IMR-90 (cell line): Measurements from ENCODE around the gene SH2D4B. TPM values are rescaled to one million over a fixed set of nuclear protein-coding genes. Genes with fewer than 3 reads are reported as not detected.

ENCODE experiments used
- ATAC-seq: fragments of 200-7000 bp; cut with Tn5 transposase; 2 replicates; pipeline ENCODE4 v1.9.1; 2020; ENCODE audit warnings: low read depth, mild to moderate bottlenecking, moderate library complexity
- BruUV-seq: library from RNA; stranded (reverse); fragments of 400-500 nt; replicated peaks from 2 replicates; lab custom pipeline; 2021; lab: Mats Ljungman, UMichigan
- CTCF ChIA-PET: fragments of 300-600 bp; formaldehyde crosslinking; extraction: SDS; loops from one replicate; lab custom pipeline; 2021; ENCODE audit warnings: antibody characterized with exemption; lab: Yijun Ruan, JAX
- POLR2A ChIA-PET: fragments of 300-600 bp; sonication (Branson Sonifier 250); formaldehyde crosslinking; loops from one replicate; lab custom pipeline; 2022; ENCODE audit warnings: antibody characterized with exemption; ENCODE audit not compliant: unreplicated experiment; lab: Charles Lee
- DNase-seq: peaks from one replicate; pipeline ENCODE4 v3.0.0; 2013
- H2AFZ ChIP-seq: replicated peaks from 2 replicates; pipeline ENCODE3; 2013; ENCODE audit warnings: low read length, mild to moderate bottlenecking; ENCODE audit not compliant: poor library complexity
- H2AK5ac ChIP-seq: 2 replicates; pipeline ENCODE4 v1.6.1; 2013; ENCODE audit warnings: low read depth, low read length, inconsistent platforms
- H2AK9ac ChIP-seq: replicated peaks from 2 replicates; pipeline ENCODE3; 2013; ENCODE audit warnings: mild to moderate bottlenecking, low read depth, low read length, moderate library complexity; ENCODE audit not compliant: poor library complexity
- H2BK120ac ChIP-seq: 2 replicates; pipeline ENCODE4 v1.6.1; 2013; ENCODE audit warnings: low read depth, low read length, inconsistent platforms
- H2BK15ac ChIP-seq: 3 replicates; pipeline ENCODE4 v1.6.1; 2013; ENCODE audit warnings: low read depth, low read length, inconsistent platforms
- H2BK20ac ChIP-seq: 2 replicates; pipeline ENCODE4 v1.6.1; 2013; ENCODE audit warnings: low read depth, mild to moderate bottlenecking, inconsistent platforms, low read length, moderate library complexity
- H2BK5ac ChIP-seq: 2 replicates; pipeline ENCODE4 v1.6.1; 2013; ENCODE audit warnings: mild to moderate bottlenecking, low read depth, low read length, inconsistent platforms; ENCODE audit not compliant: poor library complexity, severe bottlenecking
- H3K14ac ChIP-seq: replicated peaks from 2 replicates; pipeline ENCODE4 v1.6.1; 2013; ENCODE audit warnings: low read depth, low read length, inconsistent platforms
- H3K18ac ChIP-seq: 2 replicates; pipeline ENCODE4 v1.6.1; 2013; ENCODE audit warnings: low read depth, low read length, control low read depth
- H3K23ac ChIP-seq: 2 replicates; pipeline ENCODE4 v1.6.1; 2013; ENCODE audit warnings: low read depth, low read length, inconsistent platforms
- H3K27ac ChIP-seq: 2 replicates; pipeline ENCODE4 v1.5.1; 2013; ENCODE audit warnings: mild to moderate bottlenecking, control low read depth, low read length; ENCODE audit not compliant: insufficient read depth
- H3K27me3 ChIP-seq: 2 replicates; pipeline ENCODE4 v1.6.1; 2013; ENCODE audit warnings: low read length; ENCODE audit not compliant: control insufficient read depth, insufficient read depth
- H3K36me3 ChIP-seq: 2 replicates; pipeline ENCODE4 v1.6.1; 2013; ENCODE audit warnings: low read length, mixed read lengths; ENCODE audit not compliant: control insufficient read depth, insufficient read depth
- H3K4ac ChIP-seq: 2 replicates; pipeline ENCODE4 v1.6.1; 2013; ENCODE audit warnings: low read depth, low read length, inconsistent platforms
- H3K4me1 ChIP-seq: 2 replicates; pipeline ENCODE4 v1.6.1; 2013; ENCODE audit warnings: low read length, mixed read lengths; ENCODE audit not compliant: control insufficient read depth, insufficient read depth
- H3K4me2 ChIP-seq: 2 replicates; pipeline ENCODE4 v1.6.1; 2013; ENCODE audit warnings: low read depth, mild to moderate bottlenecking, control low read depth, low read length, moderate library complexity
- H3K4me3 ChIP-seq: 2 replicates; pipeline ENCODE4 v1.5.1; 2013; ENCODE audit warnings: low read depth, mild to moderate bottlenecking, control low read depth, low read length, moderate library complexity; ENCODE audit not compliant: insufficient read depth
- H3K56ac ChIP-seq: 2 replicates; pipeline ENCODE4 v1.6.1; 2013; ENCODE audit warnings: low read length, inconsistent platforms; ENCODE audit not compliant: insufficient read depth; ENCODE audit errors: extremely low read depth
- H3K79me1 ChIP-seq, 2 experiments: 2 replicates each; pipeline ENCODE4 v1.6.1; 2013; ENCODE audit warnings: low read length in 2 of 2, inconsistent platforms in 1 of 2, low read depth in 1 of 2
- H3K9ac ChIP-seq: 2 replicates; pipeline ENCODE4 v1.6.1; 2013; ENCODE audit warnings: low read depth, low read length, control low read depth
- H3K9me1 ChIP-seq: 2 replicates; pipeline ENCODE4 v1.6.1; 2013; ENCODE audit warnings: low read length, inconsistent platforms; ENCODE audit not compliant: insufficient read depth
- H3K9me3 ChIP-seq: 2 replicates; pipeline ENCODE4 v1.6.1; 2013; ENCODE audit warnings: low read length; ENCODE audit not compliant: control insufficient read depth, insufficient read depth
- H4K20me1 ChIP-seq: 2 replicates; pipeline ENCODE4 v1.6.1; 2013; ENCODE audit warnings: low read length, inconsistent platforms; ENCODE audit not compliant: insufficient read depth
- H4K5ac ChIP-seq: 2 replicates; pipeline ENCODE4 v1.6.1; 2013; ENCODE audit warnings: mild to moderate bottlenecking, low read depth, low read length, control low read depth
- H4K8ac ChIP-seq, 2 experiments: 2 replicates each; pipeline ENCODE4 v1.6.1; 2013; ENCODE audit warnings: low read depth in 2 of 2, low read length in 2 of 2, control low read depth in 1 of 2, inconsistent platforms in 1 of 2
- H4K91ac ChIP-seq: 2 replicates; pipeline ENCODE4 v1.6.1; 2013; ENCODE audit warnings: low read depth, low read length, inconsistent platforms; ENCODE audit not compliant: insufficient read depth
- BHLHE40 ChIP-seq: fragments of 150-350 bp; IDR thresholded peaks from 2 replicates; pipeline ENCODE4 v1.6.1; 2016; ENCODE audit warnings: mild to moderate bottlenecking, low read depth, low read length
- FOS ChIP-seq: fragments of 150-350 bp; IDR thresholded peaks from 2 replicates; pipeline ENCODE4 v1.6.1; 2016; ENCODE audit warnings: low read depth, low read length
- MAZ ChIP-seq: IDR thresholded peaks from 2 replicates; pipeline ENCODE4 v1.6.1; 2012; ENCODE audit warnings: low read depth, mild to moderate bottlenecking, low read length, improper control_type of control experiment, moderate library complexity, borderline replicate concordance
- MXI1 ChIP-seq: IDR thresholded peaks from 2 replicates; pipeline ENCODE4 v1.6.1; 2012; ENCODE audit warnings: low read depth, mild to moderate bottlenecking, low read length, moderate library complexity, borderline replicate concordance
- POLR2A ChIP-seq: IDR thresholded peaks from 2 replicates; pipeline ENCODE4 v1.6.1; 2012; ENCODE audit warnings: mild to moderate bottlenecking, low read depth, low read length
- RAD21 ChIP-seq: IDR thresholded peaks from 2 replicates; pipeline ENCODE4 v1.6.1; 2012; ENCODE audit warnings: low read length, improper control_type of control experiment
- RCOR1 ChIP-seq: IDR thresholded peaks from 2 replicates; pipeline ENCODE4 v1.6.1; 2012; ENCODE audit warnings: mild to moderate bottlenecking, low read length, improper control_type of control experiment; ENCODE audit not compliant: insufficient replicate concordance
- RFX5 ChIP-seq: IDR thresholded peaks from 2 replicates; pipeline ENCODE4 v1.8.0; 2012; ENCODE audit warnings: low read depth, mild to moderate bottlenecking, low read length, moderate library complexity
- WGBS, 2 experiments: methylation state at CpG; one replicate each; pipeline versions ENCODE4 v1.1.5 to v1.1.7; 2013; ENCODE audit warnings: missing lambda C conversion rate in 2 of 2; ENCODE audit not compliant: insufficient read length in 1 of 2; ENCODE audit errors: extremely low coverage in 2 of 2; 5-methylcytosine and 5-hydroxymethylcytosine counted together
- dilution Hi-C: fragments of 300-500 bp; cut with HindIII; formaldehyde crosslinking; loops from one replicate; pipeline ENCODE4 v1.14.3; 2018; ENCODE audit warnings: low sequenced_read_pairs; ENCODE audit not compliant: unreplicated experiment
- in situ Hi-C: fragments of 300-500 bp; cut with MboI; formaldehyde crosslinking; loops from 3 replicates; pipeline ENCODE4 v1.14.3; 2019; ENCODE audit warnings: low sequenced_read_pairs, inconsistent platforms, mixed read lengths
- intact Hi-C: fragments of 100-400 bp; cut with micrococcal nuclease; formaldehyde crosslinking; loops from 2 replicates; pipeline ENCODE4 v1.10.0; 2022
- polyA plus RNA-seq, 3 experiments: library from polyadenylated mRNA; depleted of rRNA; stranded (reverse); fragments of >200 nt; gene quantifications; 2 replicates each; pipeline ENCODE4 v1.2.3, GENCODE V29; 2012; ENCODE audit warnings: low replicate concordance in 1 of 3
- total RNA-seq: library from RNA; depleted of rRNA; stranded (reverse); fragments of >200 nt; gene quantifications from 2 replicates; pipeline ENCODE4 v1.2.3, GENCODE V29; 2012
- TF ChIP-seq, protein P1 (sequence below): fragments of 150-350 bp; IDR thresholded peaks from 2 replicates; pipeline ENCODE4 v1.6.1; 2017; ENCODE audit warnings: mild to moderate bottlenecking, antibody characterized with exemption, low read length, low read depth
- TF ChIP-seq, protein P2 (sequence below): fragments of 150-350 bp; IDR thresholded peaks from 2 replicates; pipeline ENCODE4 v1.6.1; 2016; ENCODE audit warnings: low read depth, mild to moderate bottlenecking, low read length, moderate library complexity, borderline replicate concordance

SH2D4B gene
- total and polyA plus RNA-seq, 2 of the 4 experiments (the other 2 are of a cell fraction): not detected

DNA sequence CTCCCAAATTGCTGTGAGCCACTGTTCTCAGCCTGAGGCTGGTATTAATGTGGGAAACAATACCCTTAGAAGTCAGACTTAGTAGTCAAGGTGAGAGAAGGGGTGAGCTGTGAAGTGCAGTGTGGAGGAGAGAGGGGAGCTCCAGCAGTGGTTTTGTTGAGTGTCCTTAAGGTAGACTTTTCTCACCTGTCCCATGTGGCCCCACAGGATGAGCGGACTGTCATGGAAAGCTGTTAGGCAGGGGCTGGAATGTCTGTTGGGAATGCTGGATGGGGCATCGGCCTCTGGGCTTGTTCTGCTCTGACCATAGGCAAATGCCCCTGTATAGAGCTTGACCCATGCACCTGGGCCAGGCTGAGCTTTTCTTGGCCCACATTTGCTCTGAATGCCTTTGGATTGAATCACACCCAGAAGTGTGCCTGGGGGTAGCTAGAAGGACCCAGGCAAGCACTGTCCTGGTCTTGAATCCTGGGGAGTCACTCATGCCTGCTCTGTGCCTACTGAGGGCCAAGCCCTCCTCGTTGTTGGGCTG is 36.3 kb upstream of the SH2D4B start:
- Histone ChIP-seq H3K4me1 (peaks cover 47% of the 10 kb centered on the region), H4K20me1 (peaks cover 18% of the 10 kb centered on the region), H2AK9ac (peak overlapping the region; percentile 53), H3K27ac (no peak overlapping the region), H2AK5ac (peak overlapping the region; percentile 67), H4K91ac (peak overlapping the region; percentile 40; the same call in 1 of the 2 replicates), H3K23ac (no peak overlapping the region), H2BK20ac (no peak overlapping the region), H2AFZ (peak overlapping the region; percentile 58), H3K36me3 (no peaks in the 10 kb centered on the region), H3K9me1 (peaks cover 51% of the 10 kb centered on the region), H3K4me3 (no peak overlapping the region), H3K14ac (peak overlapping the region; percentile 47; the same call in 1 of the 2 replicates), H3K4me2 (no peak overlapping the region), H4K5ac (no peak overlapping the region), H3K79me1 (peaks cover 34 to 82% of the 10 kb centered on the region in 2 experiments), H3K4ac (peak overlapping the region; percentile 62), H2BK120ac (peak overlapping the region; percentile 36; the same call in 1 of the 2 replicates), H2BK15ac (no peak overlapping the region), H3K18ac (no peak overlapping the region), H3K56ac (no peak overlapping the region), H2BK5ac (peak overlapping the region; percentile 3), H3K27me3 (no peaks in the 10 kb centered on the region), H3K9me3 (no peaks in the 10 kb centered on the region), H3K9ac (no peak overlapping the region), H4K8ac (peak overlapping the region in 1 of 2 experiments; percentile 37; a peak in 1 of 4 replicates)
- intact Hi-C loops (no loop called here), dilution Hi-C loops (no loop called here), in situ Hi-C loops (loop anchor here (5.0 kb wide), 1 partner anchor 44 kb away; no protein-coding TSS in a partner anchor)
- POLR2A ChIA-PET: interaction anchor here (0.7 kb wide), 2 partner anchors 11 to 284 kb away, joined by 7 to 8 read pairs; no protein-coding TSS in a partner anchor
- ATAC-seq (no peak), DNase-seq (no peak)
- TF ChIP-seq FOS (no peak), MXI1 (no peak), RFX5 (no peak), POLR2A (no peak), BHLHE40 (no peak), MAZ (no peak), RCOR1 (no peak), RAD21 (no peak)
- TF ChIP-seq, protein P1, sequence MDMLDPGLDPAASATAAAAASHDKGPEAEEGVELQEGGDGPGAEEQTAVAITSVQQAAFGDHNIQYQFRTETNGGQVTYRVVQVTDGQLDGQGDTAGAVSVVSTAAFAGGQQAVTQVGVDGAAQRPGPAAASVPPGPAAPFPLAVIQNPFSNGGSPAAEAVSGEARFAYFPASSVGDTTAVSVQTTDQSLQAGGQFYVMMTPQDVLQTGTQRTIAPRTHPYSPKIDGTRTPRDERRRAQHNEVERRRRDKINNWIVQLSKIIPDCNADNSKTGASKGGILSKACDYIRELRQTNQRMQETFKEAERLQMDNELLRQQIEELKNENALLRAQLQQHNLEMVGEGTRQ: no peak
- TF ChIP-seq, protein P2, sequence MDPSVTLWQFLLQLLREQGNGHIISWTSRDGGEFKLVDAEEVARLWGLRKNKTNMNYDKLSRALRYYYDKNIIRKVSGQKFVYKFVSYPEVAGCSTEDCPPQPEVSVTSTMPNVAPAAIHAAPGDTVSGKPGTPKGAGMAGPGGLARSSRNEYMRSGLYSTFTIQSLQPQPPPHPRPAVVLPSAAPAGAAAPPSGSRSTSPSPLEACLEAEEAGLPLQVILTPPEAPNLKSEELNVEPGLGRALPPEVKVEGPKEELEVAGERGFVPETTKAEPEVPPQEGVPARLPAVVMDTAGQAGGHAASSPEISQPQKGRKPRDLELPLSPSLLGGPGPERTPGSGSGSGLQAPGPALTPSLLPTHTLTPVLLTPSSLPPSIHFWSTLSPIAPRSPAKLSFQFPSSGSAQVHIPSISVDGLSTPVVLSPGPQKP: no peak
- CTCF ChIA-PET: no interaction called here
- WGBS, 2 experiments: 100% methylated on average over 1 of the region's 3 CpGs; no CpG with 5 or more reads in 1 of the 2 experiments
- no TSS peak for BruUV-seq
